Neural progenitor cell (in vitro differentiated cells): ENCODE data around the gene SARDH. TPM values are rescaled to one million over a fixed set of nuclear protein-coding genes. Genes with fewer than 3 reads are reported as not detected.

Experiments used
- DNase-seq: peaks from one replicate; pipeline ENCODE4 v3.0.0-alpha.2; 2016; ENCODE audit warnings: low spot score
- H2AFZ ChIP-seq: fragments of 200-600 bp; sonication (generic); replicated peaks from 2 replicates; pipeline ENCODE4 v1.6.1; 2016; ENCODE audit warnings: antibody characterized with exemption
- H3F3A ChIP-seq: fragments of 200-600 bp; sonication (generic); 2 replicates; pipeline ENCODE4 v1.6.1; 2016; ENCODE audit warnings: antibody characterized with exemption, low read depth
- H3K27ac ChIP-seq: fragments of 200-600 bp; sonication (generic); 2 replicates; pipeline ENCODE4 v1.5.1; 2016; ENCODE audit warnings: mild to moderate bottlenecking
- H3K27me3 ChIP-seq: fragments of 200-600 bp; sonication (generic); 2 replicates; pipeline ENCODE4 v1.6.1; 2016; ENCODE audit warnings: mild to moderate bottlenecking, moderate library complexity
- H3K36me3 ChIP-seq: fragments of 200-600 bp; sonication (generic); 2 replicates; pipeline ENCODE4 v1.5.1; 2016
- H3K4me1 ChIP-seq: fragments of 200-600 bp; sonication (generic); 2 replicates; pipeline ENCODE4 v1.6.1; 2016; ENCODE audit warnings: mixed run types
- H3K4me2 ChIP-seq: fragments of 200-600 bp; sonication (generic); 2 replicates; pipeline ENCODE4 v1.6.1; 2016
- H3K4me3 ChIP-seq: fragments of 200-600 bp; sonication (generic); 2 replicates; pipeline ENCODE4 v1.5.1; 2016
- H3K79me2 ChIP-seq: fragments of 200-600 bp; sonication (generic); 2 replicates; pipeline ENCODE4 v1.6.1; 2016; ENCODE audit warnings: low read depth
- H3K9ac ChIP-seq: fragments of 200-600 bp; sonication (generic); 2 replicates; pipeline ENCODE4 v1.6.1; 2016
- H3K9me3 ChIP-seq: fragments of 200-600 bp; sonication (generic); 2 replicates; pipeline ENCODE4 v1.5.1; 2016; ENCODE audit warnings: low read depth
- H4K20me1 ChIP-seq: fragments of 200-600 bp; sonication (generic); 2 replicates; pipeline ENCODE4 v1.6.1; 2016; ENCODE audit warnings: low read depth
- H3K27ac Mint-ChIP-seq: 3 replicates; pipeline ENCODE4 v1.8.0; 2021; ENCODE audit warnings: mixed read lengths
- H3K27me3 Mint-ChIP-seq: 2 replicates; pipeline ENCODE4 v1.8.0; 2022; ENCODE audit warnings: low read depth, mild to moderate bottlenecking, inconsistent platforms, moderate library complexity, mixed read lengths; ENCODE audit not compliant: insufficient read depth
- H3K36me3 Mint-ChIP-seq: 3 replicates; pipeline ENCODE4 v1.8.0; 2021; ENCODE audit warnings: mixed read lengths
- H3K4me1 Mint-ChIP-seq: 3 replicates; pipeline ENCODE4 v1.8.0; 2021; ENCODE audit warnings: mixed read lengths
- H3K4me3 Mint-ChIP-seq: 3 replicates; pipeline ENCODE4 v1.8.0; 2021; ENCODE audit warnings: mild to moderate bottlenecking, moderate library complexity, mixed read lengths
- H3K9me3 Mint-ChIP-seq: 3 replicates; pipeline ENCODE4 v1.8.0; 2020; ENCODE audit warnings: mixed read lengths
- CTCF ChIP-seq: fragments of 200-600 bp; sonication (generic); IDR thresholded peaks from 2 replicates; pipeline ENCODE4 v1.5.1; 2017; ENCODE audit warnings: antibody characterized with exemption, mild to moderate bottlenecking
- EZH2 ChIP-seq: fragments of 200-600 bp; sonication (generic); IDR thresholded peaks from 2 replicates; pipeline ENCODE4 v1.6.1; 2017; ENCODE audit warnings: antibody characterized with exemption, mild to moderate bottlenecking, moderate library complexity
- EZH2phosphoT487 ChIP-seq: fragments of 200-600 bp; sonication (generic); IDR thresholded peaks from 2 replicates; pipeline ENCODE4 v1.6.1; 2017; ENCODE audit warnings: antibody characterized with exemption
- total RNA-seq: library from RNA; depleted of rRNA; stranded (reverse); fragments of >200 nt; gene quantifications from 2 replicates; pipeline ENCODE4 v1.2.3, GENCODE V29; 2015; ENCODE audit warnings: low replicate concordance

Gene SARDH
- total RNA-seq, 1 donor from 2014 or later = 3.9 TPM

- Histone ChIP-seq H3K9ac (no peak overlapping the region), H3F3A (no peaks in the 10 kb centered on the region), H2AFZ (no peak overlapping the region), H4K20me1 (peaks cover 17% of the 10 kb centered on the region), H3K36me3 (no peaks in the 10 kb centered on the region), H3K27me3 (no peaks in the 10 kb centered on the region), H3K4me3 (no peak overlapping the region), H3K79me2 (no peaks in the 10 kb centered on the region), H3K27ac (no peak overlapping the region), H3K9me3 (no peaks in the 10 kb centered on the region), H3K4me1 (no peaks in the 10 kb centered on the region), H3K4me2 (no peak overlapping the region)
- peak overlapping the region; percentile 33 for H3K4me3 Mint-ChIP-seq
- no peaks in the 10 kb centered on the region for H3K4me1 Mint-ChIP-seq
- TF ChIP-seq EZH2phosphoT487 (no peak), CTCF (no peak), EZH2 (no peak)
- no peak overlapping the region for H3K27ac Mint-ChIP-seq
- DNase-seq = no peak
- peaks cover 5% of the 10 kb centered on the region for H3K27me3 Mint-ChIP-seq
- H3K36me3 Mint-ChIP-seq = peaks cover 6% of the 10 kb centered on the region
- H3K9me3 Mint-ChIP-seq = no peaks in the 10 kb centered on the region
These were observed 45.2 kb upstream of the SARDH start for GRCh38 chr9:133783331-133783731.

DNA sequence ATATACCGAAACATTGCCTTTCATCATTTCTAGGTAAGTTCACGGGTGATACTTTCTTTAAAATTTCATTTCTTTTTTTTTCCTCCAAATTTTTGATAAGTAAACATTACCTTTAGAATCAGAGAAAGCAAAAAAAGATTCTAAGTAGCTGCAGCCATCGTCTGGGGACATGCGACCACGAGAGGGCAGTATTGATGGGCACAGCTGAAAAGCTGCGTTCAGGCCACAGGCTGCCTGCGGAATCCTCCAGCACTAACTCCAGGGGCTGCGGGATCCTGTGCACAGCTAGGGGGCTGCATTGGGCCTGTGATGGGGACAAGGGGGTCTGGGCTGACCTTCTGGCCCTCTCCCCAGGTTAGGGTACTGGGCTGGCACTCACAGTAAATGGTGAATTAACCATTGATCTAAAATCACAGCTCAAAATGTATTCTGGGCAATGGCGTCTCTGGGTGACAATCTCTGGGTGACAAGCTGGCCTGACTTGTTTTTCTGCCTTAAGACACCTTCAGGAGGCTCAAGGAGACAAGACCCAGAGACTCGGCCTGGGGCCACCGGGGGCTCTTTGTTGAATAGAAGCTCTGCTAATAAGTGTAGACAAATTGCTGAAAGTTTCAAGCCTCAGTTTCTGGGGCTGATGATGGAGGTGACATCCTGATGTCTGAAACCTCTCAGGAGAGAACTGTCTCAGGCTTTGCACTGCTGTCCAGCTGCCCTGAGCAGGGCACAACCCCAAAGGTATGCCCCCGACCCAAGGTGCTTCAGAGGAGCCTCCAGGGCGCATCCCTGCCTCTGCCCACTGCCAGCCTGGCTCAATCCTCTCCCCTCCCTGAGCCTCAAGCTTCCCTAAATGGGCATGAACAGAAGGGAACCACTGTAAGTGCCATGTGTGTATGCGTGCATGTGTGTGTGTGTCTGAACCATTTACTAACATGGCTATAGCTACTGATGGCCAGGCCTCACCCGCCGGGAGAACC lies 44.3 kb upstream of the SARDH start:
- peak; percentile 89 for DNase-seq
- Histone ChIP-seq H3K79me2 (no peaks in the 10 kb centered on the region), H3K27me3 (no peaks in the 10 kb centered on the region), H4K20me1 (peaks cover 15% of the 10 kb centered on the region), H3K9me3 (no peaks in the 10 kb centered on the region), H3K36me3 (no peaks in the 10 kb centered on the region), H3K4me2 (no peak overlapping the region), H3F3A (no peaks in the 10 kb centered on the region), H2AFZ (no peak overlapping the region), H3K4me1 (no peaks in the 10 kb centered on the region), H3K4me3 (no peak overlapping the region), H3K9ac (no peak overlapping the region), H3K27ac (no peak overlapping the region)
- Mint-ChIP-seq H3K9me3 (no peaks in the 10 kb centered on the region), H3K36me3 (peaks cover 6% of the 10 kb centered on the region), H3K27me3 (peaks cover 5% of the 10 kb centered on the region), H3K4me1 (no peaks in the 10 kb centered on the region), H3K4me3 (no peak overlapping the region), H3K27ac (no peak overlapping the region)
- TF ChIP-seq EZH2 (no peak), EZH2phosphoT487 (no peak), CTCF (peak; percentile 92)

GRCh38 chr9:133781828-133782135 lies 43.6 kb upstream of the SARDH start:
- H3K27ac ChIP-seq = no peak overlapping the region
- Mint-ChIP-seq H3K27me3 (peaks cover 5% of the 10 kb centered on the region), H3K4me1 (no peaks in the 10 kb centered on the region), H3K9me3 (no peaks in the 10 kb centered on the region), H3K27ac (no peak overlapping the region), H3K4me3 (no peak overlapping the region), H3K36me3 (peaks cover 6% of the 10 kb centered on the region)
- no peaks in the 10 kb centered on the region for H3K9me3 ChIP-seq
- no peak overlapping the region for H3K4me3 ChIP-seq
- no peak overlapping the region for H2AFZ ChIP-seq
- H3K4me2 ChIP-seq = no peak overlapping the region
- TF ChIP-seq EZH2 (no peak), EZH2phosphoT487 (no peak), CTCF (no peak)
- no peak overlapping the region for H3K9ac ChIP-seq
- H3K27me3 ChIP-seq = no peaks in the 10 kb centered on the region
- peaks cover 10% of the 10 kb centered on the region for H4K20me1 ChIP-seq
- H3K4me1 ChIP-seq = no peaks in the 10 kb centered on the region
- H3F3A ChIP-seq = no peaks in the 10 kb centered on the region
- H3K36me3 ChIP-seq = no peaks in the 10 kb centered on the region
- no peaks in the 10 kb centered on the region for H3K79me2 ChIP-seq
- no peak for DNase-seq
